Astrocyte (in vitro differentiated cells and primary cell): ENCODE measurements around the gene FGD6.

ENCODE experiments used
- CTCF ChIP-seq: IDR thresholded peaks from 2 replicates; pipeline ENCODE4 v1.5.1; 2011; ENCODE audit warnings: low read depth, mild to moderate bottlenecking, inconsistent platforms, low read length, moderate library complexity; ENCODE audit not compliant: insufficient read depth
- EZH2 ChIP-seq: IDR thresholded peaks from 2 replicates; pipeline ENCODE4 v1.6.1; 2012; ENCODE audit warnings: mild to moderate bottlenecking, low read length, inconsistent platforms; ENCODE audit not compliant: insufficient read depth

GRCh38 chr12:95164656-95165055 is 52.6 kb downstream of the FGD6 start:
- TF ChIP-seq CTCF (no peak), EZH2 (no peak)
